ENCODE results near the gene DACT1.

The DACT1 gene

DNA sequence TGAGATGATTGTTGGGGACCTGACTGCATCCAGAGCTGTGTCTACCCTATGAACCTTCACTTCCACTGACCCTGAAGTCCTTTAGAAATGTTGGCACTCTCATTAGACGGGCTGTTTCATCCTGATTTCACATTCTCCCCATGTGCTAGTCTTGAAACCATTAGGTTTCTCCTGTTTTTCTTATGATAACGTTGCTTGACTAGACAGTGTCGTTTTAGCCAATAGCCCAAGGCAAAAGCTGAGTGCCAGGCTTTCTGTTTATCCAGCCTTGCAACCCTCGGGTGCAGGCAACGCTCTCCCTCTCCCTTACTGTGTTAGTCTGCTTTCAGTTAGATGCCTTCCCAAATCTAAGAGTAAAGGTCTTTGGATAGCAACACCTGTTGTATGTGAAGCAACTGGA is 30.1 kb downstream of the DACT1 start:
- no peak overlapping the region for H3K27ac ChIP-seq
- TF ChIP-seq ZFX (IDR thresholded peaks at IDR 0.05; ENCODE audit: borderline replicate concordance), result no peak
- TF ChIP-seq, protein P1, sequence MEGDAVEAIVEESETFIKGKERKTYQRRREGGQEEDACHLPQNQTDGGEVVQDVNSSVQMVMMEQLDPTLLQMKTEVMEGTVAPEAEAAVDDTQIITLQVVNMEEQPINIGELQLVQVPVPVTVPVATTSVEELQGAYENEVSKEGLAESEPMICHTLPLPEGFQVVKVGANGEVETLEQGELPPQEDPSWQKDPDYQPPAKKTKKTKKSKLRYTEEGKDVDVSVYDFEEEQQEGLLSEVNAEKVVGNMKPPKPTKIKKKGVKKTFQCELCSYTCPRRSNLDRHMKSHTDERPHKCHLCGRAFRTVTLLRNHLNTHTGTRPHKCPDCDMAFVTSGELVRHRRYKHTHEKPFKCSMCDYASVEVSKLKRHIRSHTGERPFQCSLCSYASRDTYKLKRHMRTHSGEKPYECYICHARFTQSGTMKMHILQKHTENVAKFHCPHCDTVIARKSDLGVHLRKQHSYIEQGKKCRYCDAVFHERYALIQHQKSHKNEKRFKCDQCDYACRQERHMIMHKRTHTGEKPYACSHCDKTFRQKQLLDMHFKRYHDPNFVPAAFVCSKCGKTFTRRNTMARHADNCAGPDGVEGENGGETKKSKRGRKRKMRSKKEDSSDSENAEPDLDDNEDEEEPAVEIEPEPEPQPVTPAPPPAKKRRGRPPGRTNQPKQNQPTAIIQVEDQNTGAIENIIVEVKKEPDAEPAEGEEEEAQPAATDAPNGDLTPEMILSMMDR (IDR thresholded peaks at IDR 0.05), result no peak

DNA sequence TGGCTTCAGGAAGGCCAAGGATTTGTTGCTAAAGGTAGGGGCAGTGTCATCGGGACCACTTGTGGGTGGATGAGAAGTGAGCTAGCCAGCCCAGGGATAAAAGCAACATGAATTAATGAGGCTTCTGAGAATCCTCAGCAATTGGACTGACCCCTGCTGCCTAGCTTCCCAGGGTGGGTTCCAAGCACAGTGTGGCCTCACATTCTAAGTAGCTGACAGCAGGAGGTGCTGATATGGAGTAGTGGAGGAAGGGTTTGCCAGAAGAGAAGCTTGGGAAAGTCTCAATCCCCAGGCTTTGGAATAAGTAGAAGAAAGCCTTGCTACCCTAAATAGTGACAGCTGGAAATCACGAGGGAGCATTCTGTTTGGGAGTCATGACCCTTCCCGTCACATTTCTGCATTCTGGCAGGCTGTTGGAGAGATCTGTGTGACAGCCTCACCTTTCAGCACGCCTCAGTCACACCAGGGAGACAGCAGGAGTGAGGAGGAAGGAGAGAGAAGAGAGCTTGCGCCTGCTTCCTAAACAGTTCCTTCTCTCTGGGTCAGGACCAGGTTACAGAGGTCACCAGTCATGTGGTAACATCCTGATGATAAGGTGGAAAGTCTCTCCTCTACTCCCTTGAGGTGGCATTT is 31.2 kb downstream of the DACT1 start:
- TF ChIP-seq ZFX (IDR thresholded peaks at IDR 0.05; ENCODE audit: borderline replicate concordance), result no peak
- TF ChIP-seq, protein P1 (IDR thresholded peaks at IDR 0.05), result no peak
- no peak overlapping the region for H3K27ac ChIP-seq

DNA sequence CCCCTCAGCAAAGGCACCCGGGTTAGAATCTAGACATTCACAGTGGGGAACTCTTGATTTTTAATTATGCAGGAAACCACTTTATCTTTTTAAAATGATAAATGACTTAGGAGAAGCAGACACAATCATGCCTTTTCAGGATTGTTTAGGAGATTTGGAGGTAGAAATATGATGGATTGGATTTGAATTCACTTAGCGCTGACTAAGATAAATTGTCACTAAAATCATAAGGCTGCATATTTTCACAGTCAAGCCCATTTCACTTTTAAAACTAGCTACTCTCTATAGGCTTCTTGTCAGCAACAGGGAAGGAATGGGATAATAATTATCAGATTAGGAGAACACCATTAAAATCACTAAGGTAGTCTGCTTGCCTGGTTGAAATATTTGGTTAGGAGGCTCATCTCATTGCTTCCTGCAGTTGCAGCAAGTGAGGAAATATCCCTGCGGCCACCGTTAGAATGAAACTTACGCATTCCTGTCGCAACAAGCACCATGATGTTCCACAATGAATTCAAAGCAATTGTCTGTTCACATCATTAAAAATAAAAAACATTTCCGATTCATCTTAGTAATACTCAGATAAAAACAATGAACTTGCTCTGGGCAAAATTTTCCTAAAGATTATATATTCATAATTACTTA is 31.9 kb downstream of the DACT1 start:
- no peak for TF ChIP-seq ZFX (IDR thresholded peaks at IDR 0.05; ENCODE audit: borderline replicate concordance)
- TF ChIP-seq, protein P1 (IDR thresholded peaks at IDR 0.05), result no peak
- H3K27ac ChIP-seq, result no peak overlapping the region

DNA sequence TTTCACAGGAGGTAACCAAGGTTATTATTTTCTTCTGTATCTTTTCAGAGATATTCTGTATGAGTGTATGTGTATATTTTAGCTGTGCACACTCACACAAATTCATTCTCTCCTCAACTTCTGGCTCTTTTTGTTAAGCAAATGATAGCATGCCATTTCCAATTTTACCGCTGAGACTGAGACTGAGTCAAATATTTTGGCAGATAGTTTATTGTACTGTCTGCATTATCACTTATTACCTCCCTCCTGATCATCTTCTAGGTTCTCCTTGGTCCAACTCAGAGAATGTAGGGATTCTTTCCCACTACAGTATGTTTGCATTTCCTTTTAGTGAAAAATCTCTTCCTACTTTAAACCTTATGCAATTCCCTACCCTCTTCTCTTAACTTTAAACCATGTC is 33.3 kb downstream of the DACT1 start:
- no peak overlapping the region for H3K27ac ChIP-seq
- TF ChIP-seq ZFX (IDR thresholded peaks at IDR 0.05; ENCODE audit: borderline replicate concordance), result no peak
- TF ChIP-seq, protein P1 (IDR thresholded peaks at IDR 0.05), result no peak

DNA sequence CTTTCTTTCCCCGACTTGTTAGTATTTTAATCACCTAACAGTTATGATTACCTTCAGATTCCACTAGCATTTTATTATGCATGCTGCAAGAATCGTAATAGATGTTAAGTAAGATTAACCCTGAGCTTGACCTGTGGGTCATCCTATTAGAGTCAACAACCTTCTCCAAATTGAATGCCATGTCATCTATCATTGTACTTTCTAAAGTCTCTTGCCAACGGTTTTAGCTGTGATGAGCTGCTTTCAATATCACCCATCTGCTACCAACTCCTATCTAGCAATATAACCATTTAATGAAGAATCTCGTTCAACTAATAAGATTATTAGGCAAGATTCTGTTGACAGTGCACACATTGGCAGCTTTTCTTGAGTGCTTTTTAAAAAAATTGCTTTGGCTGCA is 33.7 kb downstream of the DACT1 start:
- TF ChIP-seq, protein P1 (IDR thresholded peaks at IDR 0.05), result no peak
- TF ChIP-seq ZFX (IDR thresholded peaks at IDR 0.05; ENCODE audit: borderline replicate concordance), result no peak
- no peak overlapping the region for H3K27ac ChIP-seq

DNA sequence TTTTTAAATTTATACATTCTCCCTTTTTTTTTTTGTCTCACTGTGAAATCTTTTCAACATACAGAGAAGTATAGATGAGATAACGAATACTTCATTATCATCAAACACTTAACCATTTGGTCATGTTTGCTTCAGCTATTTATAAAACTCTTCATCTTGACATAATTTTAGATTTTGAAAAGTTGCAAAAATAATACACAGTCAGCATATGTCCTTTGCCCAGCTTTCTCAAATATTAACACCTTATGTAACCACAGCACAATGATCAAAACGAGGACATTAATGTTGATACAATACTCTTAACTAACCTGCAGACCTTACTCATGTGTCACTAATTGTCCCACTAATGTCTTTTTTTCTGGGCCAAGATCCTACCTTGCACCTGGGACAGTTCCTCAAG is 36.0 kb downstream of the DACT1 start:
- H3K27ac ChIP-seq, result no peak overlapping the region
- TF ChIP-seq, protein P1 (IDR thresholded peaks at IDR 0.05), result no peak
- no peak for TF ChIP-seq ZFX (IDR thresholded peaks at IDR 0.05; ENCODE audit: borderline replicate concordance)

DNA sequence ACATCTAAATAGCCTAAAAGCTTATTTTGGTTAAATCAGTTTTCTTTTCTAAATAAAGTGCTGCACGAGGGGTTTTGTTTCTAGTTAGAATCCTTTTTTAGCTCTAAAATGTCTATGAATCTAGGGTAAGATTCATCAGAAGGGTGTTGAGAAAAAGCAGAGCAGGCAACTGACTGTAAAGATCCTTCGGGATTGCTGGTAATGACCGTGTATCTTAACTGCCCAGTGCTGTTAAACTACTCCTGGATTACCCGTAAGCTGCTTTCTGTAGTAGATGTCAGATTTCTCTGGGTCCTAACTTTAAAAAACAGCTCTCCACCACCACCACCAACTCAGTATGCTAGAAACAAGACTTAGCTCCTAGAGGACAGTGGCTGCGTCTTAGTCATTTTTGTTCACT is 39.2 kb downstream of the DACT1 start:
- H3K27ac ChIP-seq, result no peak overlapping the region
- no peak for TF ChIP-seq ZFX (IDR thresholded peaks at IDR 0.05; ENCODE audit: borderline replicate concordance)
- TF ChIP-seq, protein P1 (IDR thresholded peaks at IDR 0.05), result no peak

Data from 22Rv1 (cell line).